Measurements from ENCODE around the gene SSTR1.

SSTR1 gene

DNA sequence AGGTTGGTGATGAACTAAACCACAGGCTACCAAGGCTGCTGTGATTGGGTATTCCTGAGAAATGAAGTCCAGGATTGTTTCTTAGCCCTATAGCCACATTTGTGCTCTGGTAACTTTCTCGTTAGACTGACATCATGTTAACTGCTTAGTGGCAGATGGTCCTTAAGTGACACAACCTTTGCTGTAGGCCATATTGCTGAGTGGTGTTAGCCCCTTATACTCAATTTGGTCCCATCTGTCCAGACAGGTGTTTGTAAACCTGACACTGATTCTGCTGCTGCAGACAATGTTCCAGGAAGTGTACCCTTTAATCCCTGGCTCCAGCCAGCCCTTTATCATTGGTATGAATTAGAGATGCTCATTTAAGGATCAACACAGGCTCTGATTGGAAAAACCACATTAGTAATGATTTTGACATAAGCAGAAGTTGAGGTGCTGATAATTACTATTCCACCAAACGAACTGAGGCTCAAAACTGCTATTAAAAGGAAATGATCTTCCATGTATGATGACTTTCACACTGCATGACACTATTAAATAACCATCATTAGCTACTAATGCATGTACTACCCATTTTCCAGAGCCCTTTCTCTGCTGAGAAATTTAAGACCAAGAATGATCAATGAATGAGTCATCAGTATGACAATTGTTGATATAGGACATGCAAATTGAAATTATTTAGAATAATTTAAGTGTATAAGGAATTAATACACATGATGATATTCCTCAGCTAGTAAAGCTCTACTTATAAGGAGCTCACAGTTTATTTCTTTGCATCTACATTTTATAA, 3.6 kb upstream of the SSTR1 start:
- Histone ChIP-seq H3K79me2 (ENCODE audit: control insufficient read depth, insufficient read depth, low read length, unreplicated experiment) (no peaks in the 10 kb centered on the region), H3K4me1 (ENCODE audit: control insufficient read depth, insufficient read depth, low read length, unreplicated experiment) (peaks cover 25% of the 10 kb centered on the region), H3K27me3 (ENCODE audit: insufficient read depth, low read length) (0 out of 2 replicates have a peak, but pooled peaks cover 4% of the 10 kb centered on the region), H3K4me3 (ENCODE audit: low read depth, low read length) (no peak overlapping the region), H3K36me3 (ENCODE audit: insufficient read depth, low read length) (no peaks in the 10 kb centered on the region), H3K27ac (ENCODE audit: low read depth, low read length) (no peak overlapping the region), H2AFZ (ENCODE audit: low read length, unreplicated experiment) (no peak overlapping the region)

DNA sequence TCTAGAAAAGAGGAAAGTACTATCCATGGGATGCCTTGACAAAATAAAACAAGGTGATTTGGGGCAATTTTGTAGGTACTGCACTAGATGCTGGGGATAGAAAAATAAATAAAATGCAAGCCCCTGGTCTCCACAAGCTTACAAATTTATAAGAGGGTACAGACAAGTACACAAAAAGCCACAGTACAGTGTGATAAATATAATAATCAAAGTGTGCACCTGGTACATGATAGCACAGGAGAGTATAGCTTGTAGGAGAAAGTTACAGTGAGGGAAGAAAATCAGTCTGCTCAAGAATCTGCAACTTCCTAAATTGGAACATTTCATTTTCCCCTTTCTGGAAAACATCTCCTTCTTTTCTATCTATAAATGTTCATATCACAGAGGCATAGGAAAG, 3.0 kb upstream of the SSTR1 start:
- Histone ChIP-seq H3K79me2 (ENCODE audit: control insufficient read depth, insufficient read depth, low read length, unreplicated experiment) (peaks cover 4% of the 10 kb centered on the region), H3K4me1 (ENCODE audit: control insufficient read depth, insufficient read depth, low read length, unreplicated experiment) (peaks cover 25% of the 10 kb centered on the region), H3K4me3 (ENCODE audit: low read depth, low read length) (no peak overlapping the region), H3K27ac (ENCODE audit: low read depth, low read length) (no peak overlapping the region), H2AFZ (ENCODE audit: low read length, unreplicated experiment) (no peak overlapping the region), H3K36me3 (ENCODE audit: insufficient read depth, low read length) (no peaks in the 10 kb centered on the region), H3K27me3 (ENCODE audit: insufficient read depth, low read length) (0 out of 2 replicates have a peak, but pooled peaks cover 4% of the 10 kb centered on the region)

DNA sequence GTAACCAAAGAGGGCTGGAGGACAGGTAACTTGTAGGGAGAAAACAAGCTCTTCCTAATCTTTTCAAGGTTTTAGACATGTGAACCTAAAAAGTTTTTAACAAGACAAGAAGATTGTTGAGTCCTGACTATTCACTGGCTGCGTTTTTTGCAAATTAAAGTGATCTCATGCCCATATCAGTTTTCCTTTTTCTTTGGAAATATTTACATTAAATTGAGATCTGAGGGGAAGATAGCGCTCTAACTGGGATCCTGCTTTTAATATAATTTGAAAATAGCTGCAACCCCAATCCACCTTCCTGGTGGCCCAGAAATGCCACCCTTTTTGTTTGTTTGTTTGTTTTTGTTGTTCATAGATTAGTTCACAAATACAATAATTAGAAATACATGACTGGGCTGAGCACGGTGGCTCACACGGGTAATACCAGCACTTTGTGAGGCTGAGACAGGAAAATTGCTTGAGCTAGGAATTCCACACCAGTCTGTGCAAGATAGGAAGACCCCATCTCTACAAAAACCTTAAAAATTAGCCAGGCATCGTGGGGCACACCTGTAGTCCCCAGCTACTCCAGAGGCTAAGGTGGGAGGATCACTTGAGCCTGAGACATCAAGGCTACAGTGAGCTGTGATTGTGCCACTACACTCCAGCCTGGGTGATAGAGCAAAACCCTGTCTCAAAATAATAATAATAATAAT, 2.4 kb upstream of the SSTR1 start:
- H3K79me2 ChIP-seq (ENCODE audit: control insufficient read depth, insufficient read depth, low read length, unreplicated experiment), result peaks cover 6% of the 10 kb centered on the region
- 0 out of 2 replicates have a peak, but pooled peaks cover 4% of the 10 kb centered on the region for H3K27me3 ChIP-seq (ENCODE audit: insufficient read depth, low read length)
- peaks cover 23% of the 10 kb centered on the region for H3K4me1 ChIP-seq (ENCODE audit: control insufficient read depth, insufficient read depth, low read length, unreplicated experiment)
- H3K4me3 ChIP-seq (ENCODE audit: low read depth, low read length), result no peak overlapping the region
- H2AFZ ChIP-seq (ENCODE audit: low read length, unreplicated experiment), result no peak overlapping the region
- H3K36me3 ChIP-seq (ENCODE audit: insufficient read depth, low read length), result no peaks in the 10 kb centered on the region
- no peak overlapping the region for H3K27ac ChIP-seq (ENCODE audit: low read depth, low read length)

- Histone ChIP-seq H3K4me3 (ENCODE audit: low read depth, low read length) (no peak overlapping the region), H3K27ac (ENCODE audit: low read depth, low read length) (no peak overlapping the region), H3K4me1 (ENCODE audit: control insufficient read depth, insufficient read depth, low read length, unreplicated experiment) (peaks cover 22% of the 10 kb centered on the region), H2AFZ (ENCODE audit: low read length, unreplicated experiment) (no peak overlapping the region), H3K27me3 (ENCODE audit: insufficient read depth, low read length) (0 out of 2 replicates have a peak, but pooled peaks cover 4% of the 10 kb centered on the region), H3K36me3 (ENCODE audit: insufficient read depth, low read length) (no peaks in the 10 kb centered on the region), H3K79me2 (ENCODE audit: control insufficient read depth, insufficient read depth, low read length, unreplicated experiment) (peaks cover 14% of the 10 kb centered on the region)
These were observed 1.6 kb upstream of the SSTR1 start for GRCh38 chr14:38205949-38206665.

DNA sequence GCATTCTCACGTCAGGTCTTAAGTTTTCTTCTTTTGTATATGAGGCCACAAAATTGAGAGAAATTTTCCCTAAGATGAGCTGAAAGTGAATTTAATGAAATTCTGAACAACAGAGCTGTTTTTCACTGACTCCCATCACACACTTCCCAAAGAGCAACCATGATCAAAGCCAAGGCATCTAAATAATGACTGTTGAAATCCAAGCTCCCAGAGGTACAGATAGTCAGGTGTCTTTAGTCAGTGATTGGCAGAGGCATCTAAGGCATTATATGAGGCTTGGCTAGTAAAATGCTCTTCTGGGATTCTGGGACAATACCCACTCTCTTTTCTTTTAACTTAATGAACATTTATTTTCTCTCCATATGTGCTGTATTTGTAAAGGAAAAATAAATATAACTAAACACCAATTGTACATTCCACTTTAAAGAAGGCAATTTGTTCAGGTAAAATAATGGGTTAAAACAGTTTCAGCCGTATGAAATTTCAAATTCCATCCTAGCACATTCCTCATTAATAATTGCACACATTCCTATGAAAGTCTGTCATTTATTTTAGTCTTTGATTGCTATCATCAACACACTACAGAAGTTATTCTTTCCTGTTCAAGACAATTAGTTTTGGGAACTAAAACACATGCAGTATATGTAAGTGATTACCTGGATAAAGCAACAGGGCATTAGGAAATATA, 871 bp upstream of the SSTR1 start:
- H2AFZ ChIP-seq (ENCODE audit: low read length, unreplicated experiment), result no peak overlapping the region

DNA sequence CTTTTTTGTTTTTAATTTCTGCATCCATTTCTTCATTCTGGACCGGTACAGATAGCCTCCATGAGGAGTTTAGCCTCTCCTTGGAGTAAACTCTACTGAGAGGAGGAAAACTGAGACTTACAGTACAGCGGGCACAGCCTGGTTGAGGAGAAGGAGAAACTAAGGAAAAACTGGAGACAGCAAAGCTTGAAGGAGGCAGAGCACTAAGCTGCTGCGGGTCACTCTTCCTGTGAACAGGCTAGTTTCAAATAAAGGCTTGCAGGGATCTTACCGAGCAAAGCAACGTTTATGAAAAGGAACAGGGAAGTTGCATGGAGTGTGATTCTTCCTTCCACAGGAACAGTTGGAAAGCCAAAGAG, 348 bp upstream of the SSTR1 start:
- Histone ChIP-seq H2AFZ (ENCODE audit: low read length, unreplicated experiment) (peak overlapping the region; percentile 87), H3K4me1 (ENCODE audit: control insufficient read depth, insufficient read depth, low read length, unreplicated experiment) (peaks cover 22% of the 10 kb centered on the region), H3K36me3 (ENCODE audit: insufficient read depth, low read length) (no peaks in the 10 kb centered on the region), H3K79me2 (ENCODE audit: control insufficient read depth, insufficient read depth, low read length, unreplicated experiment) (peaks cover 24% of the 10 kb centered on the region), H3K27me3 (ENCODE audit: insufficient read depth, low read length) (0 out of 2 replicates have a peak, but pooled peaks cover 4% of the 10 kb centered on the region), H3K4me3 (ENCODE audit: low read depth, low read length) (peak overlapping the region; percentile 91), H3K27ac (ENCODE audit: low read depth, low read length) (no peak overlapping the region)

More for the DNA sequence above, 871 bp upstream of the SSTR1 start:
- Histone ChIP-seq H3K27ac (ENCODE audit: low read depth, low read length) (no peak overlapping the region), H3K4me1 (ENCODE audit: control insufficient read depth, insufficient read depth, low read length, unreplicated experiment) (peaks cover 22% of the 10 kb centered on the region), H3K4me3 (ENCODE audit: low read depth, low read length) (peak overlapping the region; percentile 91), H3K79me2 (ENCODE audit: control insufficient read depth, insufficient read depth, low read length, unreplicated experiment) (peaks cover 20% of the 10 kb centered on the region), H3K27me3 (ENCODE audit: insufficient read depth, low read length) (0 out of 2 replicates have a peak, but pooled peaks cover 4% of the 10 kb centered on the region), H3K36me3 (ENCODE audit: insufficient read depth, low read length) (no peaks in the 10 kb centered on the region)

GRCh38 chr14:38208618-38209562, 1.2 kb downstream of the SSTR1 start:
- Histone ChIP-seq H3K27me3 (ENCODE audit: insufficient read depth, low read length) (0 out of 2 replicates have a peak, but pooled peaks cover 4% of the 10 kb centered on the region), H3K4me3 (ENCODE audit: low read depth, low read length) (peak overlapping the region; percentile 91), H3K36me3 (ENCODE audit: insufficient read depth, low read length) (no peaks in the 10 kb centered on the region), H2AFZ (ENCODE audit: low read length, unreplicated experiment) (peak overlapping the region; percentile 87), H3K27ac (ENCODE audit: low read depth, low read length) (peak overlapping the region; percentile 25; the same call in 1 of the 2 replicates), H3K79me2 (ENCODE audit: control insufficient read depth, insufficient read depth, low read length, unreplicated experiment) (peaks cover 26% of the 10 kb centered on the region), H3K4me1 (ENCODE audit: control insufficient read depth, insufficient read depth, low read length, unreplicated experiment) (peaks cover 29% of the 10 kb centered on the region)

DNA sequence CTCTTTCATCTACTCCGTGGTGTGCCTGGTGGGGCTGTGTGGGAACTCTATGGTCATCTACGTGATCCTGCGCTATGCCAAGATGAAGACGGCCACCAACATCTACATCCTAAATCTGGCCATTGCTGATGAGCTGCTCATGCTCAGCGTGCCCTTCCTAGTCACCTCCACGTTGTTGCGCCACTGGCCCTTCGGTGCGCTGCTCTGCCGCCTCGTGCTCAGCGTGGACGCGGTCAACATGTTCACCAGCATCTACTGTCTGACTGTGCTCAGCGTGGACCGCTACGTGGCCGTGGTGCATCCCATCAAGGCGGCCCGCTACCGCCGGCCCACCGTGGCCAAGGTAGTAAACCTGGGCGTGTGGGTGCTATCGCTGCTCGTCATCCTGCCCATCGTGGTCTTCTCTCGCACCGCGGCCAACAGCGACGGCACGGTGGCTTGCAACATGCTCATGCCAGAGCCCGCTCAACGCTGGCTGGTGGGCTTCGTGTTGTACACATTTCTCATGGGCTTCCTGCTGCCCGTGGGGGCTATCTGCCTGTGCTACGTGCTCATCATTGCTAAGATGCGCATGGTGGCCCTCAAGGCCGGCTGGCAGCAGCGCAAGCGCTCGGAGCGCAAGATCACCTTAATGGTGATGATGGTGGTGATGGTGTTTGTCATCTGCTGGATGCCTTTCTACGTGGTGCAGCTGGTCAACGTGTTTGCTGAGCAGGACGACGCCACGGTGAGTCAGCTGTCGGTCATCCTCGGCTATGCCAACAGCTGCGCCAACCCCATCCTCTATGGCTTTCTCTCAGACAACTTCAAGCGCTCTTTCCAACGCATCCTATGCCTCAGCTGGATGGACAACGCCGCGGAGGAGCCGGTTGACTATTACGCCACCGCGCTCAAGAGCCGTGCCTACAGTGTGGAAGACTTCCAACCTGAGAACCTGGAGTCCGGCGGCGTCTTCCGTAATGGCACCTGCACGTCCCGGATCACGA, 2.2 kb downstream of the SSTR1 start:
- peaks cover 21% of the 10 kb centered on the region for H3K4me1 ChIP-seq (ENCODE audit: control insufficient read depth, insufficient read depth, low read length, unreplicated experiment)
- H3K4me3 ChIP-seq (ENCODE audit: low read depth, low read length), result peak overlapping the region; percentile 91
- H3K36me3 ChIP-seq (ENCODE audit: insufficient read depth, low read length), result no peaks in the 10 kb centered on the region
- 0 out of 2 replicates have a peak, but pooled peaks cover 4% of the 10 kb centered on the region for H3K27me3 ChIP-seq (ENCODE audit: insufficient read depth, low read length)
- H2AFZ ChIP-seq (ENCODE audit: low read length, unreplicated experiment), result peak overlapping the region; percentile 52
- peak overlapping the region; percentile 61 for H3K27ac ChIP-seq (ENCODE audit: low read depth, low read length)
- peaks cover 26% of the 10 kb centered on the region for H3K79me2 ChIP-seq (ENCODE audit: control insufficient read depth, insufficient read depth, low read length, unreplicated experiment)
